Gastrocnemius medialis (tissue), 4 donors: Measurements from ENCODE around the gene ARFGAP1. TPM values are rescaled to one million over a fixed set of nuclear protein-coding genes. Genes with fewer than 3 reads are reported as not detected.

Experiments
- ATAC-seq, 2 donors: fragments of 150-250 bp; one replicate each; pipeline ENCODE4 v1.9.1; 2016
- DNase-seq, 2 donors: peaks; one replicate each; pipeline ENCODE4 v3.0.0-alpha.2; 2019
- H3K27ac ChIP-seq, 4 donors: fragments of 200-600 bp; sonication (generic); 1 replicate in 1 of 4; 2 replicates in 3 of 4; pipeline ENCODE4 v1.5.1; 2016 to 2018; ENCODE audit warnings: mild to moderate bottlenecking in 2 of 4, moderate library complexity in 1 of 4
- H3K27me3 ChIP-seq, 3 donors: fragments of 200-600 bp; sonication (generic) in 2 of 3; 1 replicate in 1 of 3; 2 replicates in 2 of 3; pipeline versions ENCODE4 v1.5.1 to v1.6.0; 2016 to 2019; ENCODE audit warnings: mild to moderate bottlenecking in 1 of 3, moderate library complexity in 1 of 3
- H3K36me3 ChIP-seq, 2 donors: fragments of 200-600 bp; sonication (generic) in 1 of 2; one replicate each; pipeline ENCODE4 v1.5.1; 2017 to 2018
- H3K4me1 ChIP-seq, 2 donors: fragments of 200-600 bp; sonication (generic) in 1 of 2; one replicate each; pipeline ENCODE4 v1.5.1; 2016 to 2017; ENCODE audit warnings: mild to moderate bottlenecking in 2 of 2
- H3K4me3 ChIP-seq, 4 donors: fragments of 200-600 bp; sonication (generic) in 3 of 4; 1 replicate in 1 of 4; 2 replicates in 3 of 4; pipeline ENCODE4 v1.5.1; 2016 to 2019; ENCODE audit warnings: mild to moderate bottlenecking in 2 of 4
- H3K9me3 ChIP-seq, 3 donors: fragments of 200-600 bp; sonication (generic) in 2 of 3; 1 replicate in 1 of 3; 2 replicates in 2 of 3; pipeline ENCODE4 v1.5.1; 2016 to 2019
- POLR2A ChIP-seq, 2 donors: fragments of 450-650 bp; IDR thresholded peaks; one replicate each; pipeline ENCODE4 v1.6.1; 2017; ENCODE audit warnings: antibody characterized with exemption in 2 of 2, mild to moderate bottlenecking in 2 of 2, moderate library complexity in 2 of 2
- in situ Hi-C, 4 donors: fragments of 200-750 bp; cut with MboI; loops; one replicate each; pipeline versions ENCODE4 v1.15.0 to v1.8.0; 2017; ENCODE audit warnings: low sequenced_read_pairs in 4 of 4
- intact Hi-C: fragments of 100-400 bp; cut with DNase I; formaldehyde crosslinking; loops from one replicate; pipeline ENCODE4 v1.15.1; 2023; ENCODE audit warnings: low total_unique reads
- total RNA-seq, 4 donors: library from RNA; depleted of rRNA; stranded (reverse); fragments of >200 nt; gene quantifications; one replicate each; pipeline versions ENCODE4 v1.1.0 to v1.2.3, GENCODE V29; 2016
- TF ChIP-seq, protein P1 (sequence below), 5 experiments: fragments of 450-650 bp in 3 of 5; fragments of 200-600 bp in 2 of 5; sonication (generic) in 2 of 5; IDR thresholded peaks in 4 of 5; conservative IDR thresholded peaks in 1 of 5; 1 replicate in 4 of 5; 2 replicates in 1 of 5; pipeline ENCODE4 v1.5.1; 2016 to 2019; ENCODE audit warnings: antibody characterized with exemption in 5 of 5, mild to moderate bottlenecking in 3 of 5, moderate library complexity in 3 of 5

Gene ARFGAP1
- total RNA-seq, 4 donors from 2014 or later, result 15.2 to 24.4 (median 18.0) TPM

DNA sequence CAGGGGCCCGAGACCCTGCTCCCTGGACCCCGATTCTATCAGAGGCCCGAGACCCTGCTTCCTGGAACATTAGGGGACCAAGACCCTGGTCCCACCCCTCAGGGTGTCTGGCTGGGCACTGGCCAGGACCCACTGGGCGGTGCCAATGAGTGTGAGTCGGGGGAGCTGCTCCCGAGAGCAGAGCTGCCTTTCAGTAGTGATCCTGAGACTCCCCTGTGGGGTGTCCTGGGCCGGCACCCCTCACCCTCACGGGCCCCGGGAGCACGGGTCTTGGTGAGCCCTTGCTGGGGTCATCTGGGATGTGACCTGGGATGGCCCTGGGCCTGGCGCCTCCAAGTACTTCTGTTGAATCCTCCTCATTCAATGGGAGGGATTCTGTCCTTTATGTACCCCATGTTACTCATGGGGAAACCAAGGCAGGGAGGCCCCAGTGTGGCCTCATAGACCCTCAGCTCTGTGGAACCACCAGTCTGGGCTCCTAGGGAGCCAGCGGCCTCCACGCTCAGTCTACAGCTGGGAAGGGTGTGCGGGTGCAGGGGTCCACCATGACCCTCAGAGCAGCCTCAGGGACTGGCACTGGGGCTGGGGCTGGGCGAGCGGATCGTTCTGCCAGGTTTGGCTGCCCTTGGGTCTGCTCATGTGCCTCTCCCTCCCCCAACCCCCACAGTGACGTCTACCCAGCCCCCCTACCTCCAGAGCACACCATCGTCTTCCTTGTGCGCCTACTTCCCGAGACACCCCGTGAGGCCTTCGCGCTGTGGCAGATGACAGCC lies 46.0 kb downstream of the ARFGAP1 start:
- Histone ChIP-seq H3K4me3 (no peak overlapping the region), H3K27me3 (peaks cover 0 to 4% (median 3%) of the 10 kb centered on the region in 3 donors), H3K9me3 (no peaks in the 10 kb centered on the region), H3K27ac (no peak overlapping the region), H3K36me3 (no peaks in the 10 kb centered on the region), H3K4me1 (no peaks in the 10 kb centered on the region)
- intact Hi-C loops (no loop called here), in situ Hi-C loops (no loop called here)
- TF ChIP-seq, protein P1, sequence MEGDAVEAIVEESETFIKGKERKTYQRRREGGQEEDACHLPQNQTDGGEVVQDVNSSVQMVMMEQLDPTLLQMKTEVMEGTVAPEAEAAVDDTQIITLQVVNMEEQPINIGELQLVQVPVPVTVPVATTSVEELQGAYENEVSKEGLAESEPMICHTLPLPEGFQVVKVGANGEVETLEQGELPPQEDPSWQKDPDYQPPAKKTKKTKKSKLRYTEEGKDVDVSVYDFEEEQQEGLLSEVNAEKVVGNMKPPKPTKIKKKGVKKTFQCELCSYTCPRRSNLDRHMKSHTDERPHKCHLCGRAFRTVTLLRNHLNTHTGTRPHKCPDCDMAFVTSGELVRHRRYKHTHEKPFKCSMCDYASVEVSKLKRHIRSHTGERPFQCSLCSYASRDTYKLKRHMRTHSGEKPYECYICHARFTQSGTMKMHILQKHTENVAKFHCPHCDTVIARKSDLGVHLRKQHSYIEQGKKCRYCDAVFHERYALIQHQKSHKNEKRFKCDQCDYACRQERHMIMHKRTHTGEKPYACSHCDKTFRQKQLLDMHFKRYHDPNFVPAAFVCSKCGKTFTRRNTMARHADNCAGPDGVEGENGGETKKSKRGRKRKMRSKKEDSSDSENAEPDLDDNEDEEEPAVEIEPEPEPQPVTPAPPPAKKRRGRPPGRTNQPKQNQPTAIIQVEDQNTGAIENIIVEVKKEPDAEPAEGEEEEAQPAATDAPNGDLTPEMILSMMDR (IDR thresholded peaks at IDR 0.05 in 4 of 5, conservative IDR thresholded peaks at IDR 0.05 in 1 of 5), result no peak
- TF ChIP-seq POLR2A (IDR thresholded peaks at IDR 0.05), result no peak
- ATAC-seq (no peak), DNase-seq (no peak)

GRCh38 chr20:63319164-63320040 lies 46.8 kb downstream of the ARFGAP1 start:
- no peaks in the 10 kb centered on the region for H3K36me3 ChIP-seq
- H3K4me1 ChIP-seq, result no peaks in the 10 kb centered on the region
- H3K9me3 ChIP-seq, result no peaks in the 10 kb centered on the region
- DNase-seq (no peak), ATAC-seq (no peak)
- H3K27ac ChIP-seq, result no peak overlapping the region
- peaks cover 0 to 8% (median 8%) of the 10 kb centered on the region in 3 donors for H3K27me3 ChIP-seq
- TF ChIP-seq, protein P1 (IDR thresholded peaks at IDR 0.05 in 4 of 5, conservative IDR thresholded peaks at IDR 0.05 in 1 of 5), result no peak
- TF ChIP-seq POLR2A (IDR thresholded peaks at IDR 0.05), result no peak
- no peak overlapping the region for H3K4me3 ChIP-seq
- in situ Hi-C loops (no loop called here), intact Hi-C loops (no loop called here)

- no peaks in the 10 kb centered on the region for H3K9me3 ChIP-seq
- H3K27me3 ChIP-seq, result peaks cover 0 to 8% (median 8%) of the 10 kb centered on the region in 3 donors
- H3K4me3 ChIP-seq, result no peak overlapping the region
- in situ Hi-C loops (no loop called here), intact Hi-C loops (no loop called here)
- H3K27ac ChIP-seq, result no peak overlapping the region
- H3K4me1 ChIP-seq, result no peaks in the 10 kb centered on the region
- DNase-seq, result no peak
- ATAC-seq, result no peak
- TF ChIP-seq POLR2A (IDR thresholded peaks at IDR 0.05), result no peak
- TF ChIP-seq, protein P1 (IDR thresholded peaks at IDR 0.05 in 4 of 5, conservative IDR thresholded peaks at IDR 0.05 in 1 of 5), result no peak
- H3K36me3 ChIP-seq, result no peaks in the 10 kb centered on the region
Observed at GRCh38 chr20:63320041-63320511, 47.5 kb downstream of the ARFGAP1 start.

DNA sequence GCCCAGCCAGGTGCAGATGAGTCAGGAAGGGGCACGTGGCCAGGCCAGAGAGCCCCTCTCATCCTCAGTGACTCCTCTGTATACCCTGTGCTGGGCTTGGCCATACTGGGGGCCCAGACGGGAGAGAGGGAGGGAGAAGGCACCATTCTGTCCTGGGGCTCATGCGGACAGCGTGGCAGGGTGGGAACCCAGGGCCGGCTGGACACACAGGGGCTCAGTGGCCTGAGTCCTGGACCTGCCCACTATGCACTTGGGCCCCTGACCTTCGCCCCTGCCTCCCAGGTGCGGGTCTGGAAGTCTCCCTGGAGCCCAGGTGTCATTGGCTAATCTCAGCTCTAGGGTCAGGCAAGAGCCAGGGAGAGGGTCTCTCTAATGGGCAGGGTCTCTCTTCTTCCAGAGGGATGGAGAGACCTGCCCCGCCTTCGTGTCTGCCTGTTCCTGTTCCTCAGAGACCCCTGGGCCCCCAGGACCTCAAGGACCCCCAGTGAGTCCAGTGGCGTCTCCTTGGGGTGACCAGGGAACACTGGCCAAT lies 48.1 kb downstream of the ARFGAP1 start:
- no peaks in the 10 kb centered on the region for H3K36me3 ChIP-seq
- ATAC-seq (no peak), DNase-seq (no peak)
- intact Hi-C loops, result no loop called here
- H3K4me1 ChIP-seq, result no peaks in the 10 kb centered on the region
- in situ Hi-C loops, result no loop called here
- no peaks in the 10 kb centered on the region for H3K9me3 ChIP-seq
- peaks cover 0 to 8% (median 8%) of the 10 kb centered on the region in 3 donors for H3K27me3 ChIP-seq
- H3K4me3 ChIP-seq, result no peak overlapping the region
- no peak overlapping the region for H3K27ac ChIP-seq
- TF ChIP-seq, protein P1 (IDR thresholded peaks at IDR 0.05 in 4 of 5, conservative IDR thresholded peaks at IDR 0.05 in 1 of 5), result no peak
- TF ChIP-seq POLR2A (IDR thresholded peaks at IDR 0.05), result no peak
